SK-N-SH (cell line): ENCODE results near the gene NPAS3. TPM values are rescaled to one million over a fixed set of nuclear protein-coding genes. Genes with fewer than 3 reads are reported as not detected.

Experiments used
- CTCF ChIA-PET: fragments of 300-600, 350-600 bp; formaldehyde crosslinking; extraction: SDS; loops from one replicate; lab custom pipeline; 2021; lab: Yijun Ruan, JAX
- POLR2A ChIA-PET: fragments of 350-600 bp; sonication (Branson Sonifier 250); formaldehyde crosslinking; extraction: SDS; loops from one replicate; lab custom pipeline; 2020; ENCODE audit warnings: antibody characterized with exemption, inconsistent platforms; lab: Yijun Ruan, JAX
- DNase-seq: peaks from one replicate; pipeline ENCODE4 v3.0.0; 2012
- H2AFZ ChIP-seq: fragments of 200-600 bp; sonication (generic); 2 replicates; pipeline ENCODE4 v1.8.1; 2016; ENCODE audit warnings: antibody characterized with exemption, mild to moderate bottlenecking, low read depth
- H3F3A ChIP-seq: fragments of 200-600 bp; sonication (generic); replicated peaks from 2 replicates; pipeline ENCODE3; 2016; ENCODE audit warnings: antibody characterized with exemption, mild to moderate bottlenecking; ENCODE audit not compliant: insufficient read depth
- H3K27ac ChIP-seq, 2 experiments: fragments of 200-500 bp in 1 of 2; fragments of 200-600 bp in 1 of 2; sonication (Bioruptor generic) in 1 of 2; sonication (generic), shearing (Covaris generic) in 1 of 2; 2 replicates each; pipeline versions ENCODE4 v1.5.1 to v1.6.1; 2014 to 2016; ENCODE audit warnings: low read depth in 2 of 2, inconsistent platforms in 1 of 2, low read length in 1 of 2, mild to moderate bottlenecking in 1 of 2, mixed read lengths in 1 of 2
- H3K27me3 ChIP-seq: fragments of 200-600 bp; sonication (generic), shearing (Covaris generic); 2 replicates; pipeline ENCODE4 v1.6.1; 2016; ENCODE audit warnings: mixed run types; ENCODE audit not compliant: insufficient read depth
- H3K36me3 ChIP-seq, 2 experiments: fragments of 200-500 bp in 1 of 2; fragments of 200-600 bp in 1 of 2; sonication (Bioruptor generic) in 1 of 2; sonication (generic) in 1 of 2; replicated peaks in 1 of 2; 2 replicates each; pipeline versions ENCODE3 to v1.5.1; 2014 to 2016; ENCODE audit warnings: low read length in 1 of 2, mild to moderate bottlenecking in 1 of 2; ENCODE audit not compliant: insufficient read depth in 2 of 2, control insufficient read depth in 1 of 2
- H3K4me1 ChIP-seq, 2 experiments: fragments of 200-500 bp in 1 of 2; fragments of 200-600 bp in 1 of 2; sonication (Bioruptor generic) in 1 of 2; sonication (generic), shearing (Covaris generic) in 1 of 2; 2 replicates each; pipeline versions ENCODE4 v1.5.1 to v1.6.1; 2014 to 2016; ENCODE audit warnings: low read depth in 1 of 2, low read length in 1 of 2, mixed run types in 1 of 2; ENCODE audit not compliant: insufficient read depth in 2 of 2, control insufficient read depth in 1 of 2
- H3K4me2 ChIP-seq: fragments of 200-600 bp; sonication (generic), shearing (Covaris generic); 2 replicates; pipeline ENCODE4 v1.6.1; 2017; ENCODE audit warnings: mixed run types
- H3K4me3 ChIP-seq, 2 experiments: fragments of 200-500 bp in 1 of 2; fragments of 200-600 bp in 1 of 2; sonication (Bioruptor generic) in 1 of 2; sonication (generic), shearing (Covaris generic) in 1 of 2; 2 replicates each; pipeline versions ENCODE4 v1.5.1 to v1.8.1; 2014 to 2016; ENCODE audit warnings: low read depth in 2 of 2, inconsistent platforms in 1 of 2, low read length in 1 of 2, mild to moderate bottlenecking in 1 of 2, mixed read lengths in 1 of 2, moderate library complexity in 1 of 2
- H3K79me2 ChIP-seq: fragments of 200-600 bp; sonication (generic); 2 replicates; pipeline ENCODE4 v1.8.1; 2017; ENCODE audit warnings: mild to moderate bottlenecking; ENCODE audit not compliant: insufficient read depth
- H3K9ac ChIP-seq: fragments of 200-600 bp; sonication (generic); 2 replicates; pipeline ENCODE4 v1.6.1; 2017; ENCODE audit warnings: mixed run types
- H3K9me2 ChIP-seq: fragments of 200-600 bp; sonication (generic); 2 replicates; pipeline ENCODE4 v1.6.1; 2017; ENCODE audit warnings: mixed run types
- H3K9me3 ChIP-seq: fragments of 200-600 bp; sonication (generic); 2 replicates; pipeline ENCODE4 v1.6.1; 2017; ENCODE audit warnings: mixed run types, mild to moderate bottlenecking, moderate library complexity
- H4K20me1 ChIP-seq: fragments of 200-600 bp; sonication (generic); 2 replicates; pipeline ENCODE4 v1.6.1; 2017; ENCODE audit warnings: mild to moderate bottlenecking, mixed run types; ENCODE audit not compliant: insufficient read depth
- ELF1 ChIP-seq: IDR thresholded peaks from 2 replicates; pipeline ENCODE4 v1.4.0; 2012
- EP300 ChIP-seq, 2 experiments: IDR thresholded peaks; 2 replicates each; pipeline versions ENCODE4 v1.4.0 to v1.6.1; 2012; ENCODE audit warnings: borderline replicate concordance in 1 of 2, low read depth in 1 of 2, low read length in 1 of 2
- EZH2phosphoT487 ChIP-seq: fragments of 200-600 bp; sonication (generic); IDR thresholded peaks from 2 replicates; pipeline ENCODE4 v1.6.1; 2017; ENCODE audit warnings: low read depth, mixed run types, mild to moderate bottlenecking, antibody characterized with exemption, moderate library complexity, borderline replicate concordance
- FOSL2 ChIP-seq: IDR thresholded peaks from 2 replicates; pipeline ENCODE4 v1.4.0; 2012; ENCODE audit warnings: low read depth, mild to moderate bottlenecking, moderate library complexity, borderline replicate concordance
- FOXJ3 ChIP-seq: sonication (generic); formaldehyde crosslinking; IDR thresholded peaks from 2 replicates; pipeline ENCODE4 v1.5.1; 2020; ENCODE audit warnings: mild to moderate bottlenecking, missing genetic modification reagents
- MAX ChIP-seq: IDR thresholded peaks from 2 replicates; pipeline ENCODE4 v1.4.0; 2012; ENCODE audit warnings: low read depth
- MEF2A ChIP-seq: IDR thresholded peaks from 2 replicates; pipeline ENCODE4 v1.4.0; 2012; ENCODE audit warnings: low read depth, borderline replicate concordance
- MXI1 ChIP-seq: IDR thresholded peaks from 2 replicates; pipeline ENCODE4 v1.6.1; 2012; ENCODE audit warnings: mild to moderate bottlenecking, low read depth, low read length, improper control_type of control experiment
- PBX3 ChIP-seq: IDR thresholded peaks from 2 replicates; pipeline ENCODE4; 2012
- RCOR1 ChIP-seq: fragments of 150-350 bp; IDR thresholded peaks from 2 replicates; pipeline ENCODE4 v1.6.1; 2017; ENCODE audit warnings: antibody characterized with exemption, low read length
- SIN3A ChIP-seq: IDR thresholded peaks from 2 replicates; pipeline ENCODE4 v1.6.1; 2012; ENCODE audit warnings: low read depth, mild to moderate bottlenecking, low read length, moderate library complexity, borderline replicate concordance
- TEAD4 ChIP-seq: IDR thresholded peaks from 2 replicates; pipeline ENCODE4 v1.4.0; 2012; ENCODE audit warnings: mild to moderate bottlenecking, borderline replicate concordance; ENCODE audit not compliant: insufficient read depth
- USF1 ChIP-seq: IDR thresholded peaks from 2 replicates; pipeline ENCODE4 v1.4.0; 2012; ENCODE audit warnings: low read depth, borderline replicate concordance
- USF2 ChIP-seq: fragments of 150-350 bp; IDR thresholded peaks from 2 replicates; pipeline ENCODE4 v1.6.1; 2017; ENCODE audit warnings: antibody characterized with exemption, low read length, low read depth, borderline replicate concordance
- ZBTB33 ChIP-seq: IDR thresholded peaks from 2 replicates; pipeline ENCODE4 v1.4.0; 2012; ENCODE audit warnings: low read depth, borderline replicate concordance
- WGBS: methylation state at CpG from one replicate; pipeline ENCODE4 v1.1.6; 2017; ENCODE audit warnings: low lambda C conversion rate; 5-methylcytosine and 5-hydroxymethylcytosine counted together
- polyA plus RNA-seq, 3 experiments: library from polyadenylated mRNA; depleted of rRNA; stranded (reverse); fragments of >200 nt; gene quantifications; 2 replicates each; pipeline ENCODE4 v1.2.3, GENCODE V29; 2012
- TF ChIP-seq, protein P1 (sequence below): fragments of 200-600 bp; sonication (generic); IDR thresholded peaks from 2 replicates; pipeline ENCODE4 v1.6.1; 2017; ENCODE audit warnings: antibody characterized with exemption, mild to moderate bottlenecking, moderate library complexity

The NPAS3 gene
- polyA plus RNA-seq, 1 of the 3 experiments (the other 2 are of a cell fraction), result 4.3 TPM

DNA sequence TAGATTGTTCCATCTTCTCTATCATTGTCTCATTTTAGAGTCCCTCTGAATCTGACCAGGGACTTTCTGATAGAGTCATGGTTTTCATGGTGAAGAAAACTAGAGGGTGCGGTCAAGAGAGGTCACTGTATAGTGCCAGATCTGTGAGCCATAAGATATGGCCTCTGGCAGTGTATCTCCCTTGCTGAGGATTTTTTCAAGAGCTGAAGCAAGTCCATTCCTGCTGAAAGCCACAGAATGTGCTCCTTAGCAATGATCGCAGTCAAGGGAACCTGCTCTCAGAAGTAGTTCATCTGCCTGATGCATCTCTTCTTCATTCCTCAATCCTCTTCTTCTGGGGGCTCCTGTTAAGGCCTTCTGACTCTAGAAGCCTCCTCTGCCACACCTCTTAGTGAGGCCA is 607.0 kb downstream of the NPAS3 start:
- Histone ChIP-seq H3F3A (no peaks in the 10 kb centered on the region), H3K4me2 (no peak overlapping the region), H3K27me3 (no peaks in the 10 kb centered on the region), H3K27ac (no peak overlapping the region), H3K4me3 (no peak overlapping the region), H3K4me1 (no peaks in the 10 kb centered on the region), H3K9ac (no peak overlapping the region), H3K9me2 (no peaks in the 10 kb centered on the region), H3K36me3 (no peaks in the 10 kb centered on the region), H3K9me3 (no peaks in the 10 kb centered on the region), H3K79me2 (no peaks in the 10 kb centered on the region), H4K20me1 (no peaks in the 10 kb centered on the region), H2AFZ (no peak overlapping the region)
- TF ChIP-seq, protein P1, sequence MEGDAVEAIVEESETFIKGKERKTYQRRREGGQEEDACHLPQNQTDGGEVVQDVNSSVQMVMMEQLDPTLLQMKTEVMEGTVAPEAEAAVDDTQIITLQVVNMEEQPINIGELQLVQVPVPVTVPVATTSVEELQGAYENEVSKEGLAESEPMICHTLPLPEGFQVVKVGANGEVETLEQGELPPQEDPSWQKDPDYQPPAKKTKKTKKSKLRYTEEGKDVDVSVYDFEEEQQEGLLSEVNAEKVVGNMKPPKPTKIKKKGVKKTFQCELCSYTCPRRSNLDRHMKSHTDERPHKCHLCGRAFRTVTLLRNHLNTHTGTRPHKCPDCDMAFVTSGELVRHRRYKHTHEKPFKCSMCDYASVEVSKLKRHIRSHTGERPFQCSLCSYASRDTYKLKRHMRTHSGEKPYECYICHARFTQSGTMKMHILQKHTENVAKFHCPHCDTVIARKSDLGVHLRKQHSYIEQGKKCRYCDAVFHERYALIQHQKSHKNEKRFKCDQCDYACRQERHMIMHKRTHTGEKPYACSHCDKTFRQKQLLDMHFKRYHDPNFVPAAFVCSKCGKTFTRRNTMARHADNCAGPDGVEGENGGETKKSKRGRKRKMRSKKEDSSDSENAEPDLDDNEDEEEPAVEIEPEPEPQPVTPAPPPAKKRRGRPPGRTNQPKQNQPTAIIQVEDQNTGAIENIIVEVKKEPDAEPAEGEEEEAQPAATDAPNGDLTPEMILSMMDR, result no peak
- TF ChIP-seq PBX3, result no peak
- TF ChIP-seq EZH2phosphoT487, result no peak
- no peak for TF ChIP-seq MAX
- TF ChIP-seq TEAD4, result no peak
- TF ChIP-seq SIN3A, result no peak
- no peak for TF ChIP-seq EP300 (IDR thresholded peaks at IDR 0.05; ENCODE audit: borderline replicate concordance in 1 of 2, low read depth in 1 of 2, low read length in 1 of 2)
- CTCF ChIA-PET, result no interaction called here
- DNase-seq, result no peak
- POLR2A ChIA-PET, result no interaction called here
- WGBS, result 97% methylated on average over 2 of the region's 2 CpGs

DNA sequence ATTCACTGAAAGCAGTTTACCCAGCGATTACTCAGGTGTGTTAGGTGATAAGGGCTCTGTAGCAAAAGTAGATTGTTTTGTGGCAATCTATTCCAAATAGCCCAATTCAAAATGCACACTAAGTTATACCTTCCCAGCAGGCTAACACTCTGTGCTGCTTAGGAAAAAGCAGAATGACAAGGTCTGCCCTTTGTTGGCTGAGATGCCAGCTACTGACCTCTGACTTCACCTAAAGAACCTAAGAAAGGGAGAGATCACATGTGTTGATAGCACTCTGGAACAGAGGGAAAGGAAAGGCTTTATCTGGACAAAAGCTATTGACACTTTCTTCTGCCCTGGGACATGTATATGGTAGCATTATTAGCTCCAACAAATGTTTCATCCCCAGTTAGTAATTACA is 609.9 kb downstream of the NPAS3 start:
- Histone ChIP-seq H2AFZ (no peak overlapping the region), H3K9me2 (no peaks in the 10 kb centered on the region), H3K9me3 (no peaks in the 10 kb centered on the region), H4K20me1 (no peaks in the 10 kb centered on the region), H3F3A (no peaks in the 10 kb centered on the region), H3K4me2 (no peak overlapping the region), H3K9ac (no peak overlapping the region), H3K36me3 (no peaks in the 10 kb centered on the region), H3K4me3 (no peak overlapping the region), H3K27me3 (no peaks in the 10 kb centered on the region)
- DNase-seq, result no peak
- 75% methylated on average over 1 of the region's 1 CpG for WGBS
- ChIA-PET POLR2A (no interaction called here), CTCF (interaction anchor here (0.6 kb wide), 1 partner anchor 1350 kb away, joined by 3 read pairs; no protein-coding TSS in a partner anchor)
- TF ChIP-seq EZH2phosphoT487 (no peak), ELF1 (no peak), RCOR1 (no peak), MXI1 (no peak), USF1 (no peak), ZBTB33 (no peak), MEF2A (no peak), FOSL2 (no peak), USF2 (no peak), FOXJ3 (CRISPR knock-in tag) (no peak), PBX3 (no peak)
- TF ChIP-seq, all 33 proteins: peak for 0
- peaks cover 0 to under 1% of the 10 kb centered on the region in 2 experiments; a peak in 2 of 4 replicates for H3K4me1 ChIP-seq
- H3K27ac ChIP-seq, result no peak overlapping the region
- no peaks in the 10 kb centered on the region for H3K79me2 ChIP-seq
